ENCODE measurements around the gene CD302.

Gene CD302

GRCh38 chr2:159832858-159833257 lies 34.9 kb upstream of the CD302 start:
- no peaks in the 10 kb centered on the region for H3K27me3 ChIP-seq (ENCODE audit: low read length)
- no peak for TF ChIP-seq EZH2phosphoT487 (conservative IDR thresholded peaks at IDR 0.05; ENCODE audit: low read length)
- TF ChIP-seq, protein P1, sequence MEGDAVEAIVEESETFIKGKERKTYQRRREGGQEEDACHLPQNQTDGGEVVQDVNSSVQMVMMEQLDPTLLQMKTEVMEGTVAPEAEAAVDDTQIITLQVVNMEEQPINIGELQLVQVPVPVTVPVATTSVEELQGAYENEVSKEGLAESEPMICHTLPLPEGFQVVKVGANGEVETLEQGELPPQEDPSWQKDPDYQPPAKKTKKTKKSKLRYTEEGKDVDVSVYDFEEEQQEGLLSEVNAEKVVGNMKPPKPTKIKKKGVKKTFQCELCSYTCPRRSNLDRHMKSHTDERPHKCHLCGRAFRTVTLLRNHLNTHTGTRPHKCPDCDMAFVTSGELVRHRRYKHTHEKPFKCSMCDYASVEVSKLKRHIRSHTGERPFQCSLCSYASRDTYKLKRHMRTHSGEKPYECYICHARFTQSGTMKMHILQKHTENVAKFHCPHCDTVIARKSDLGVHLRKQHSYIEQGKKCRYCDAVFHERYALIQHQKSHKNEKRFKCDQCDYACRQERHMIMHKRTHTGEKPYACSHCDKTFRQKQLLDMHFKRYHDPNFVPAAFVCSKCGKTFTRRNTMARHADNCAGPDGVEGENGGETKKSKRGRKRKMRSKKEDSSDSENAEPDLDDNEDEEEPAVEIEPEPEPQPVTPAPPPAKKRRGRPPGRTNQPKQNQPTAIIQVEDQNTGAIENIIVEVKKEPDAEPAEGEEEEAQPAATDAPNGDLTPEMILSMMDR (IDR thresholded peaks at IDR 0.05; ENCODE audit: insufficient read depth, low read length, poor library complexity, severe bottlenecking): no peak
- H3K9ac ChIP-seq (ENCODE audit: low read length): no peak overlapping the region
- H2AFZ ChIP-seq (ENCODE audit: low read depth, low read length, severe bottlenecking): no peak overlapping the region
- H3K36me3 ChIP-seq (ENCODE audit: low read length): no peaks in the 10 kb centered on the region
- H3K79me2 ChIP-seq (ENCODE audit: insufficient read depth, low read length): no peaks in the 10 kb centered on the region
- H3K9me3 ChIP-seq (ENCODE audit: insufficient read depth, low read length): no peaks in the 10 kb centered on the region
- no peak overlapping the region for H3K4me2 ChIP-seq (ENCODE audit: low read depth, low read length, poor library complexity, severe bottlenecking)
- H3F3A ChIP-seq (ENCODE audit: insufficient read depth): no peaks in the 10 kb centered on the region
- H3K4me3 ChIP-seq (ENCODE audit: insufficient read depth, low read length, poor library complexity, severe bottlenecking): no peak overlapping the region
- H3K27ac ChIP-seq (ENCODE audit: low read depth, low read length): no peak overlapping the region
- no peaks in the 10 kb centered on the region for H4K20me1 ChIP-seq (ENCODE audit: low read depth, low read length)
- no peaks in the 10 kb centered on the region for H3K9me2 ChIP-seq (replicated peaks; ENCODE audit: insufficient read depth, low read length)

DNA sequence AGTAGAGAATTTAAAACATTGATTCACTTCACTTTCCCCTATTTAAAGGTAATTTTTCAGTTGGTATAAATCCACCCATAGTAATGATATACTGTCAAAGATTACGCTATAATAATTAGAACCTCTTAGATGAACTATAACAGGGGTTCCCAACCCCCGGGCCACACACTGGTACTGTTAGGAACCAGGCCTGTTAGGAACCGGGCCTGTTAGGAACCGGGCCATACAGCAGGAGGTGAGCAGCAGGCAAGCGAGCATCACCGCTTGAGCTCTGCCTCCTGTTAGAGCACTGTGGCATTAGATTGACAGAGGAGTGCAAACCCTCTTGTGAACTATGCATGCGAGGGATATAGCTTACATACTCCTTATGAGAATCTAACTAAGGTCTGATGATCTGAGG lies 34.0 kb upstream of the CD302 start:
- Histone ChIP-seq H3K9ac (ENCODE audit: low read length) (no peak overlapping the region), H2AFZ (ENCODE audit: low read depth, low read length, severe bottlenecking) (no peak overlapping the region), H3K36me3 (ENCODE audit: low read length) (no peaks in the 10 kb centered on the region), H3K27ac (ENCODE audit: low read depth, low read length) (no peak overlapping the region), H3K4me3 (ENCODE audit: insufficient read depth, low read length, poor library complexity, severe bottlenecking) (no peak overlapping the region), H3F3A (ENCODE audit: insufficient read depth) (no peaks in the 10 kb centered on the region), H3K79me2 (ENCODE audit: insufficient read depth, low read length) (no peaks in the 10 kb centered on the region), H3K9me2 (replicated peaks; ENCODE audit: insufficient read depth, low read length) (no peaks in the 10 kb centered on the region), H3K4me2 (ENCODE audit: low read depth, low read length, poor library complexity, severe bottlenecking) (no peak overlapping the region), H3K27me3 (ENCODE audit: low read length) (no peaks in the 10 kb centered on the region), H4K20me1 (ENCODE audit: low read depth, low read length) (no peaks in the 10 kb centered on the region), H3K9me3 (ENCODE audit: insufficient read depth, low read length) (no peaks in the 10 kb centered on the region)
- TF ChIP-seq, protein P1 (IDR thresholded peaks at IDR 0.05; ENCODE audit: insufficient read depth, low read length, poor library complexity, severe bottlenecking): no peak
- no peak for TF ChIP-seq EZH2phosphoT487 (conservative IDR thresholded peaks at IDR 0.05; ENCODE audit: low read length)

GRCh38 chr2:159829376-159829775 lies 31.4 kb upstream of the CD302 start:
- no peaks in the 10 kb centered on the region for H3K9me3 ChIP-seq (ENCODE audit: insufficient read depth, low read length)
- TF ChIP-seq, protein P1 (IDR thresholded peaks at IDR 0.05; ENCODE audit: insufficient read depth, low read length, poor library complexity, severe bottlenecking): no peak
- TF ChIP-seq EZH2phosphoT487 (conservative IDR thresholded peaks at IDR 0.05; ENCODE audit: low read length): no peak
- no peaks in the 10 kb centered on the region for H4K20me1 ChIP-seq (ENCODE audit: low read depth, low read length)
- H3K79me2 ChIP-seq (ENCODE audit: insufficient read depth, low read length): no peaks in the 10 kb centered on the region
- no peak overlapping the region for H3K9ac ChIP-seq (ENCODE audit: low read length)
- H3F3A ChIP-seq (ENCODE audit: insufficient read depth): no peaks in the 10 kb centered on the region
- no peaks in the 10 kb centered on the region for H3K27me3 ChIP-seq (ENCODE audit: low read length)
- no peak overlapping the region for H2AFZ ChIP-seq (ENCODE audit: low read depth, low read length, severe bottlenecking)
- no peak overlapping the region for H3K4me3 ChIP-seq (ENCODE audit: insufficient read depth, low read length, poor library complexity, severe bottlenecking)
- H3K36me3 ChIP-seq (ENCODE audit: low read length): no peaks in the 10 kb centered on the region
- H3K4me2 ChIP-seq (ENCODE audit: low read depth, low read length, poor library complexity, severe bottlenecking): no peak overlapping the region
- no peak overlapping the region for H3K27ac ChIP-seq (ENCODE audit: low read depth, low read length)
- H3K9me2 ChIP-seq (replicated peaks; ENCODE audit: insufficient read depth, low read length): no peaks in the 10 kb centered on the region

All from SU-DHL-6 (cell line).